ENCODE results near the gene LARP4B. TPM values are rescaled to one million over a fixed set of nuclear protein-coding genes. Genes with fewer than 3 reads are reported as not detected.

Gene LARP4B
- total and polyA plus RNA-seq, 4 donors, result 5.5 to 20.4 (median 12.1) TPM

- TF ChIP-seq ZBTB33 (IDR thresholded peaks at IDR 0.05) (no peak), GABPA (IDR thresholded peaks at IDR 0.05 in 1 of 2, conservative IDR thresholded peaks at IDR 0.05 in 1 of 2) (no peak), FOXA2 (IDR thresholded peaks at IDR 0.05) (no peak)
Observed at GRCh38 chr10:761376-761775, 170.1 kb downstream of the LARP4B start (continued).

GRCh38 chr10:760622-761021 lies 170.9 kb downstream of the LARP4B start:
- H3K4me1 ChIP-seq (ENCODE audit: control insufficient read depth in 4 of 4, insufficient read depth in 4 of 4, low read length in 3 of 4), result no peaks in the 10 kb centered on the region
- WGBS, result 78% methylated on average over 2 of the region's 2 CpGs
- H3K4me3 ChIP-seq (ENCODE audit: low read depth in 1 of 3, low read length in 3 of 3), result no peak overlapping the region

GRCh38 chr10:759898-760477 lies 171.5 kb downstream of the LARP4B start:
- 82% methylated on average over 5 of the region's 5 CpGs for WGBS
- no peaks in the 10 kb centered on the region for H3K4me1 ChIP-seq (ENCODE audit: control insufficient read depth in 4 of 4, insufficient read depth in 4 of 4, low read length in 3 of 4)
- TF ChIP-seq FOXA1 (IDR thresholded peaks at IDR 0.05), result no peak
- no peak for TF ChIP-seq HNF4A (conservative IDR thresholded peaks at IDR 0.05)
- no peak for TF ChIP-seq RAD21 (IDR thresholded peaks at IDR 0.05)
- no peak for TF ChIP-seq YY1 (IDR thresholded peaks at IDR 0.05)
- no peak for TF ChIP-seq JUND (IDR thresholded peaks at IDR 0.05)
- no peak for TF ChIP-seq HNF4G (IDR thresholded peaks at IDR 0.05)
- no peak for TF ChIP-seq REST (IDR thresholded peaks at IDR 0.05)
- no peak overlapping the region for H3K27ac ChIP-seq (ENCODE audit: low read depth in 1 of 2, low read length in 2 of 2)
- H3K36me3 ChIP-seq (ENCODE audit: control insufficient read depth in 4 of 4, insufficient read depth in 3 of 4, low read depth in 1 of 4, low read length in 3 of 4), result no peaks in the 10 kb centered on the region
- DNase-seq (ENCODE audit: low spot score), result no peak
- no peaks in the 10 kb centered on the region for H3K27me3 ChIP-seq (ENCODE audit: control insufficient read depth in 4 of 4, insufficient read depth in 4 of 4, low read length in 3 of 4)
- H3K9me3 ChIP-seq (ENCODE audit: control insufficient read depth in 4 of 4, low read length in 3 of 4), result peaks cover 0 to 17% (median 6%) of the 10 kb centered on the region in 4 donors
- H3K4me3 ChIP-seq (ENCODE audit: low read depth in 1 of 3, low read length in 3 of 3), result no peak overlapping the region
- H3K9ac ChIP-seq (ENCODE audit: low read depth in 1 of 2, low read length in 2 of 2), result no peak overlapping the region

More at GRCh38 chr10:760622-761021, 170.9 kb downstream of the LARP4B start:
- no peak for TF ChIP-seq SP1 (IDR thresholded peaks at IDR 0.05)
- no peak for TF ChIP-seq JUND (IDR thresholded peaks at IDR 0.05)
- TF ChIP-seq CTCF (IDR thresholded peaks at IDR 0.05; ENCODE audit: low read depth, low read length, missing input control), result no peak
- DNase-seq (ENCODE audit: low spot score), result no peak
- Histone ChIP-seq H3K27ac (ENCODE audit: low read depth in 1 of 2, low read length in 2 of 2) (no peak overlapping the region), H3K27me3 (ENCODE audit: control insufficient read depth in 4 of 4, insufficient read depth in 4 of 4, low read length in 3 of 4) (no peaks in the 10 kb centered on the region), H3K9ac (ENCODE audit: low read depth in 1 of 2, low read length in 2 of 2) (no peak overlapping the region), H3K36me3 (ENCODE audit: control insufficient read depth in 4 of 4, insufficient read depth in 3 of 4, low read depth in 1 of 4, low read length in 3 of 4) (no peaks in the 10 kb centered on the region), H3K9me3 (ENCODE audit: control insufficient read depth in 4 of 4, low read length in 3 of 4) (peaks cover 0 to 11% (median 5%) of the 10 kb centered on the region in 4 donors)

Other genes with a start within 250 kb of the LARP4B start
- 10 to 100 TPM in 1 of 2 donors, 1 to 10 TPM in 1; 5.3 to 12.2 TPM for gene DIP2C, start 242.0 kb downstream of the LARP4B start, total RNA-seq
- 1 to 10 TPM; 4.2 to 6.0 TPM for gene DIP2C, start 242.0 kb downstream of the LARP4B start, polyA plus RNA-seq
- gene GTPBP4, start 56.7 kb upstream of the LARP4B start, total RNA-seq, result 10 to 100 TPM in 1 of 2 donors, 1 to 10 TPM in 1; 9.8 to 15.1 TPM
- 10 to 100 TPM; 10.7 to 13.6 TPM for gene GTPBP4, start 56.7 kb upstream of the LARP4B start, polyA plus RNA-seq
- gene IDI2, start 94.2 kb upstream of the LARP4B start, total RNA-seq, result not detected
- gene IDI2, start 94.2 kb upstream of the LARP4B start, polyA plus RNA-seq, result not detected
- 100 to 1,000 TPM; 137 to 264 TPM for gene IDI1, start 117.4 kb upstream of the LARP4B start, total RNA-seq
- 10 to 100 TPM; 78.8 to 80.5 TPM for gene IDI1, start 117.4 kb upstream of the LARP4B start, polyA plus RNA-seq
- 10 to 100 TPM in 1 of 2 donors, 1 to 10 TPM in 1; 6.9 to 12.1 TPM for gene WDR37, start 124.7 kb upstream of the LARP4B start, total RNA-seq
- gene WDR37, start 124.7 kb upstream of the LARP4B start, polyA plus RNA-seq, result 1 to 10 TPM; 3.6 to 4.3 TPM